Stimulated activated CD8-positive, alpha-beta memory T cell treated with anti-CD3 and anti-CD28 coated beads, Interleukin-7, amount 100 ng/mL, for 1 hour (primary cell): ENCODE data around the gene LRRC59.

ENCODE experiments used
- DNase-seq, 2 donors: peaks; one replicate each; pipeline ENCODE4 v3.0.0-alpha.2; 2020; ENCODE audit warnings: low read depth in 2 of 2

Gene LRRC59

DNA sequence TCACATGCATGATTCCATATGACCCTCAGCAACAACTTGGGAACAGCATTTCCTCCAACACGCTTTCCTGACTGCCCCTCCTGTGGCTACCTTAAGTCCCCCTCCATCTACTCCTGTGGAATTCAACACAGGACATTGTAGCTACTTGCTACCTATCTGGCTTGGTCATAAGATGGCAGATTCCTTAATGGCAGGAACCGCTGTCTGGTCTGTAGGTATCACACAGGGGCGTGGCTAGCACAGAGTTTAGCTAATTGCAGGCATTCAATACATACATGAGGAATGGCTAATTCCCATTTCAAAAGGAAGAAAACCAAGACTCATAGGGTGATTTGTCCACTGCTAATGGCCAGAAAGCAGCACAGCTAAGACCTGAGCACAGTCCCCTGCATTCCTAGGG, 8.6 kb downstream of the LRRC59 start:
- no peak for DNase-seq

DNA sequence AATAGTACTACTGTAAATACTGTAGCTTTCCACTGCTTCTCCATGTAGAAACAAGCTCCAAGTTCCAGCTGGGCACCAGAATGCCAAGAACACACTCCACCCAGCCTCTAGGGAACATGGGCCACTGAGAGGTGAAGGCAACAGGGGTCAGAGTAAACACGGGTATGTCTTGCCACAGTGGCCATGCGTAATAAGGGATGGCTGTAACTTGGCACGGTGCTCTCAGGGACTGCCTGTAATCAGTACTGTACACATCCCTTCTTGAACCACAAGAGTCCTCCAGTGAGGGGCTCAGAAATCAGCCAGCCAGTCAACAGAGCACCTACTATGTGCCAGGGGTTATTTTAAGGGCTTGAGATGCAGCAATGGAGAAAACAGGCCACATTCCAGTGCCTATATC, 10.8 kb downstream of the LRRC59 start:
- no peak for DNase-seq

DNA sequence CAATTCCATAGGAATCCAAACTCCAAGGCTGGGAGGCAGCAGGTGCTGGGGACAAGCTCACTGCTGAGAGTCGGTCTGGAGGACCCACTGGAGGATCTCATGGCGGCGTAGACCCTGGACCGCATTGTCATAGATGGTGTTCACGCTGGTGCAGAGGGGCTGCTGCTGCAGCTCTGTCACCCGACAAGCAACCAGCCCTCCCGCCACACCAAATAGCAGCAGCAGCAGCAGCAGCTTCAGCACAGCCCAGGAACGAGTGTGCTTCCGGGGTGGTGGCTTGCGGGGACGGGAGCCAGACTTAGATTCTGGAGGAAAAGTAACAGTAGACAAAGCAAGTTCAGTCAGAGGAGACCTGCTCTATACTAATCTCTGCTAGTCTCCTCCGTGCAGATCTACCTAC, 14.4 kb downstream of the LRRC59 start:
- no peak for DNase-seq

DNA sequence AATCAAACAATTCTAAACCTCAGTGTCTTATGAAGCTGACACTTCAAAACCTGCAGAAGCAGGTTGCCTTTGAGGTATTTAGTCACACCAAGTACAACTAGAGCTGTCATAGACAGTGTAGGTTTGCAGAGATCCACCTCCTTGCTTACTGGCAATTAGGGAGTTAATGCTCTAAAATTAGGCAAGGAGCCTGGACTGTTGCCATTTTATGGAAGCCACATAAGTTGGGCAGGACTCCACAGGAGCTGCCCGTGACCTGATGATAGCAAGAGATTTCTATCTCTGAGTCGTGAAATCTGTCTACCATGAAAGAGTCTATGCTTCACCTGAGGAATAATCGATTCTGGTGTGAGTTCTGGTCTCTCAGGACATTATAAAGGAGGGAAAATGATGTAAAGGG, 15.4 kb downstream of the LRRC59 start:
- DNase-seq: no peak

DNA sequence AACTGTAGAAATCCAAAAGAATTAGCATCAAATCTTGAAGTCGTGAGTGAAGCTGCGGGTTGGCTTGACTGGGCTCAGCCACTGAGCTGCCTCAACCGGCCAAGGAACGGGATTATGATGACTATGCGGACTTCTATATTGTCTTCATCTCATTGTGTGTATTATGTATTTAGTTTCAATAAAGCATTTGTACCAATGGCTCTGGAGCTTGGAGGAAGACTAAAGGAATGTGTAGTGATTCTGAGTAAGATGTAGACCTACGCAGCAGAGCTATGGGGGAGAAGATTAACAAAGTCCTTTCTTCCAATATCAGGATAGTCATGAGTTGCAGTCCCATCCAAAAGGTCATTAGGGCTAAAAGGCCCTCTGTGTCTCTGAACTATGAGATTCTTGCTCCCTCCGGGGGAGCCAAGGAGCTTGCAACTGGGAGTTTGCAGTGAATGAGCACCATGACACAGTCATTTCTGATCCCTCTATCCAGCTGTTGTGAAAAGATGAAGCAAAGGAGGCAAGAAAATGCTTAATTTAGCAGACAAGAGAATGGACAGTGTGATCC, 16.0 kb downstream of the LRRC59 start:
- DNase-seq: no peak

DNA sequence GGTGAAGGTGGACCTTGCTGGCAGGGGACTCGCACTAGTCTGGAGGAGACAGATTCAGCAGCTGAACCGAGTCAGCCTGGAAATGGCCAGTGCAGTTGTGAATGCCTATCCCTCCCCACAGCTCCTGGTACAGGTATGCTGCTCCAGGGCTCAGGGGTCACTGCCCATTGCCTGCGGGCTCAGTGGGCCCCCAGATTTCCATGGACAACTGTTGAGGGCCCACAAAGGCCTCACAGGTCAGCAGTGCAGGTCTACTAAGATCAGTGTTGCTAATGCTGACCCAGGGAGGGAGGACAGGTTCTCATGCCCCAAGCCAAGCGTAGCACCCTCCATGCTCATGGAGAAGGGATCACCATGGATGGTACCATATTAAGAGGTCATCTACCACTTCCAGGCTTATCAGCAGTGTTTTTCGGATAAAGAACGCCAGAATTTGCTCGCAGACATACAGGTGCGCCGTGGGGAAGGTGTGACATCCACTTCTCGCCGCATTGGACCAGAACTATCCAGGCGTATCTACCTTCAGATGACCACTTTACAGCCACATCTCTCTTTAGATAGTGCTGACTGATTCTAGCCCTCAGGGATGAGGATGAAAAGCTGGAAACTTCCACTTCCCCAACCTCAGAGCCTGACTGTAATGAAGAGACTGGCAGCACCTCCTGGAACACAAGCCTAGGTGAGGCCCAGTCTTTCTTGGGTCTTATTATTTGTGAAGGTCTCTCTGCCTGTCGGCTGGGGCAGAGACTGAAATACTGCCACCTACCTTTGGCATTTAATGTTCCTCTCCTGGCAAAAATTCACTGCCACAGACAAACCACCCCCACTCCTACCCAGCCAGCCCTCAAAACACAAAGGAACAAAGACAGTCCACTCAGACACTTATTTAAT, 16.7 kb downstream of the LRRC59 start:
- no peak for DNase-seq

DNA sequence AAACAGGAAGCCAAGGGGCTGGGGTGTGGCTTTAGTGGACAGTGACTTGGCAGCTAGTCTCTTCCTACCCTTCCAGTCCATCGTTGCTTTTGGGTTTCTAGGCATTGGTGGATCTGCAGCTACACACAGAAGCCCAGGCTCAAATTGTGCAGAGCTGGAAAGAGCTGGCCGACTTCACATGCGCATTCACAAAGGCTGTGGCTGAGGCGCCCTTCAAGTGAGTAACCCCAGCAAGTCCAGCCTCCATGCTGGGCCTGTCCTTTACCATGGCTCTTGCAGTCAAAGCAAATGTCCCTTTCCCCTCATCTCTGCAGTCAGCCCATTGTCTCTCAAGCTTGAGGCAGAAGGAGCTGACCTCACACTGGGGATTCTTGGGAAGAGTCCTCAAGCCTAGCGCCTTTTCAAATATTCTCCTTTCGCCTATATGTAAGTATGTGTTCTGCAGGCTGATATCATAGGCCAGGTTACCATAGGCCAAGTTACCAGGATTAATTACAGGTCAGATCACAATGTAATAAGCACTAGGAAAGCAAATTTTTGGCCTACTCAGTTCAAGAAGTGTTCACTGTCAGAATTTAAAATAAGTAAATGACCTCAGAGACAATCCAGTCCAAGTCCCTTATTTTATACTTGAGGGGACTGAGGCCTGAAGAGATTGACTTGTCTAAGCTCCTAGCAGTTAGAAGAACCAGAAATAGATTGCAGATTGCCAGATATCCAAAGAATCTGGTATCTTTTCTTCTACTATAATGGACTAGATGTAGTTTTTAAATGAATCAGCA, 17.8 kb downstream of the LRRC59 start:
- no peak for DNase-seq

DNA sequence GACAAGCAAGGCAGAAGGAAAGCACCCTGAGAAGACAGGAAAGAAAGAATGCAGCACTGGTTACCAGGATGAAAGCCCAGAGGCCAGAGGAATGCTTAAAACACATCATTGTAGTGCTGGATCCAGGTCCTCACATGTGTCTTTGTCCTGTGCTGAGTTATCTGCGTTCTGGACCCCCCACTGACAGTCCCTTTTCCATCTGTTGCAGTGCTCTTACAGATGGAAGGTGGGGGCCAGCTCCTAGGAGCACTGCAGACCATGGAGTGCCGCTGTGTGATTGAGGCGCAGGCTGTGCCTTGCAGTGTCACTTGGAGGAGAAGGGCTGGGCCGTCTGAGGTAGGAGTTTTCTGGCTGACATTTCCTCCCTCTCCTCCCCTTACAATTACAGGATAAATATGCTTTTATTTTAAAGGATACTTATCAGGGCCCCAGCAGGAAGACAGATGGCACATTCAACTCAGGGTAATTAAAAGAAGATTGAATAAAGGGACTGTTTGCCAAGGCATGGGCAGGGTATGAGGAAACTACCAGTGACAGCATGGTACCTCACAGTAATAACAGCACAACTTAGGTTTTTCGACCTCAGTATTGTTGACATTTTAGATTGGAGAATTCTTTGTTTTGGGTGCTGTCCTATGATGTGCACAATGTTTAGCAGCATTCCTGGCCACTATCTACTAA, 21.3 kb downstream of the LRRC59 start:
- DNase-seq: no peak

DNA sequence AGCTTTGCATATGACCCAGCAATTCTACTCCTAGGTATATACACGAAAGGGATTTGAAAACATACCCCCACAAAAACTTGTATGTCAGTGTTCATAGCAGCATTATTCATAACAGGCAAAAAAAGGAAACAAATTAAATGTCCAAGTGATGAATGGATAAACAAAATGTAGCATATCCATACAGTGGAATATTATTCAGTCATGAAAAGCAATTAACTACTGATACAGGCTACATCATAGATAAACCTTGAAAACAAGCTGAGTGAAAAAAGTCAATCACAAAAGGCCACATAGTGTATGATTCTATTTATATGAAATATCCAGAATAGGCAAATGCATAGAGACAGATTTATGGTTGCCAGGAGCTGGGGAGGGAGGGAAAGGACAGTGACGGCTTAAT, 23.6 kb downstream of the LRRC59 start:
- no peak for DNase-seq

DNA sequence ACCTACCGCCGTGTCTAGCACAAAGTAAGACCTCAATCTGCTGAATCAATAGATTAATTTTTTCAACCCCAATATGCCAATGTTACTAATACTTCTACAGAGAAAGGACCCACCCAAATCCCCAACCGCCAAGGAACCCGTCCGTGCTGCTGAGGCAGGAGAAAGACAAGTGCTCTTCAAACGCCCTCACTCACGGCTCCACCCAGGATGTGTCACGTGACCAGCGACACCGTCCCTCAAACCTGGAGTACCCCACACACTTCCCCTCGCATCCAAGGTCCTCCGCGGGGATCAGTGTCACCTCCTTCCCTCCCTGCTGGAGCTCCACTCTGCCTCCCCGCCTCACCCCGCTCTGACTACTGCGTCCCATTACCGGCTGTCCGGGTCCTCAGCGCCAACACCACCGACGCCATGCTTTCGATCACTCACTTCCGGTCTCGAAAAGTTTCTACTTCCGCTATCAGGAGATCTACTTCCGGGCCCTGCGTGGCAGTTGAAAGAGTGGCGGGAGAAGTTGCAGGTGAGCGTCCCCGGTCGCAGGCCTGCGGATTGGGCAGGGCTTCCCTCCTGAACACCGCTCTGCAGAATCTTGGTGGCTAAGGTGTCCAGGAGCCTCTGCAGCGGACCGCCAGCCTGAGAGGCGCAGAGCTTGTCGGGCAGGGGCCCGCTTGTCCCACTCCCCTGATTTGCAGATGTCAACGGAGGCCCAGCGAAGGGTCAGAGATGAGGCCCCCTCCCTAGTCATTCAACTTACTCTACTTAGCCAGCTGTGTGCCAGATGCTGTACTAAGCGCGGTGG, 24.4 kb downstream of the LRRC59 start, which contains the start of the genes EME1 and MRPL27:
EME1 (plus strand) TSS at position 472 of the 799 bp plus-strand sequence. CDS start 1,980 bp downstream, outside the sequence.
MRPL27 (minus strand) TSS at position 427 of the 799 bp plus-strand sequence; CDS start at position 413, 14 bp downstream.
- DNase-seq: peak; percentile 62 to 65

DNA sequence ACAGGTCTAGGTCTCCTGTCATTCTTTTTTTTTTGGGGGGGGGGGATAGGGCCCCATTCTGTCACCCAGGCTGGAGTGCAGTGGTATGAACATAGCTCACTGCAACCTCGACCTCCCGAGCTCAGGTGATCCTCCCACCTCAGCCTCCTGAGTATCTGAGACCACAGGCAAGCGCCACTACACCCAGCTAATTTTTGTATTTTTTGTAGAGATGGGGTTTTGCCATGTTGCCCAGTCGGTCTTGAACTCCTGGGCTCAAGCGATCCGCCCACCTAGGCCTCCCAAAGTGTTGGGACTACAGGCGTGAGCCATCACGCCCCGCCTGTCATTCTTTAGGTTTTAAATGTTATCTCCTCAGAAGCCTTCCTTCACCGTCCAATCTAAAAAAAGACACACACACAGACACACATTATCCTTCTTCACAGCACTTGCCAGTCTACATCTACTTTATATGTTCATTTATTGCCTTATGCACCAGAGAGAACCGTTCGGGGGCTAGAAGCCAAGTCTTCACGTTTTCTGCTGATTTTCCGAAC, 25.0 kb downstream of the LRRC59 start:
- DNase-seq: no peak

DNA sequence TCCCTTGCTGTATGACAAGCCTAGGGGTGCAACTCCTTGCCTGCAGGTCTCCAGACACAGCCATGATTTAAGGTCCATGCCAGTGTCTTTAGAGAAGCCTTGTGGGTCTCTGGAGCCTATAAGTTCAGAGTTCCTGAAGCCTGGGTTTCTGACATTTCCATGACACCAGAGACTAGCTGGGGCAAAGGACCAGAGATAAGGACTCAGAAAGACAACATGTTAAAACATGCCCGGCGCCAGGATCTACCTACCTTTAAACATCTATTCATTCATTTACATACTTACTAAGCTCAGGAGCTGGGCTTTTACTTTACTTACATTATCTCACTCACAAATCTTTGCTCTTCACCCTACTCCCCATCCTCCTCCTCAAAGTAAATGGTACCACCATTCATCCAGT, 25.8 kb downstream of the LRRC59 start:
- DNase-seq: no peak

DNA sequence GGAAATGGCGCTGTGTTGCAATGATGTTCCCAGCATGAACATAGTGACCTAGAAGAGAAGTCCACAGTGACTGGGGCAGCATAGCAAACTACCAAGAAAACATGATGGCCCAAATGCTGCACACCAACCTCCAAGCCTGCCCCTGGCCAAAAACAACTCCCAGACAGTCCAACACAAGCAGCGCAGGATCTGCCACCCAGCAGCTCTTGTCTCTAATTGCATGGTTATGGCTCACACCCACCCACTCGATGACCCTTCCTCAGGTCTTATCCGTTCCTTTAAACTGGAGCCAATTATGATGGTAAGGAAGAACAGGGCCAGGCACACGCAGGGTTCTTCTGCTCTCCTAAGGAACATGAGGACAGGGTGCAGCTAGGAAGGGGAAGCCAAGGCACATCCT, 27.3 kb downstream of the LRRC59 start:
- DNase-seq: no peak

DNA sequence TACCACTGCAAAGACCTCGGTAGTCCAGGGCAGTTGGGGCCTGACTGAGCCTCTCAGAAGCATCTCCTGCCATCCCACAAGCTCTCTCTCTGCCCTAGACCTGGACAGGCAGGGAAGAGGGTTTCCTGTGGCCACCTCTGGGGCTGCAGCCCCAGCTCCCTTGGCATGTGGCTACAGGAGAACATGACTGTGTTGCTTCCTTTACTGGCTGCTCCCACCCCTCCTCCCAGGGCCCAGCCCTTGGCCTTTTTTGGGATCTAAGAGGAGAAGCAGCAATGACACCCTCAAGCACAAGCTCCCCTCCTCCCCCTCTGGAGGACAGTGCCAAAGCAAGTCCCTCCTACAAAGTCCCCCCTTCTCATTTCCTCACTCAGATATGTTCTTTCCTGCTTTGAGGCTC, 29.9 kb downstream of the LRRC59 start:
- no peak for DNase-seq

DNA sequence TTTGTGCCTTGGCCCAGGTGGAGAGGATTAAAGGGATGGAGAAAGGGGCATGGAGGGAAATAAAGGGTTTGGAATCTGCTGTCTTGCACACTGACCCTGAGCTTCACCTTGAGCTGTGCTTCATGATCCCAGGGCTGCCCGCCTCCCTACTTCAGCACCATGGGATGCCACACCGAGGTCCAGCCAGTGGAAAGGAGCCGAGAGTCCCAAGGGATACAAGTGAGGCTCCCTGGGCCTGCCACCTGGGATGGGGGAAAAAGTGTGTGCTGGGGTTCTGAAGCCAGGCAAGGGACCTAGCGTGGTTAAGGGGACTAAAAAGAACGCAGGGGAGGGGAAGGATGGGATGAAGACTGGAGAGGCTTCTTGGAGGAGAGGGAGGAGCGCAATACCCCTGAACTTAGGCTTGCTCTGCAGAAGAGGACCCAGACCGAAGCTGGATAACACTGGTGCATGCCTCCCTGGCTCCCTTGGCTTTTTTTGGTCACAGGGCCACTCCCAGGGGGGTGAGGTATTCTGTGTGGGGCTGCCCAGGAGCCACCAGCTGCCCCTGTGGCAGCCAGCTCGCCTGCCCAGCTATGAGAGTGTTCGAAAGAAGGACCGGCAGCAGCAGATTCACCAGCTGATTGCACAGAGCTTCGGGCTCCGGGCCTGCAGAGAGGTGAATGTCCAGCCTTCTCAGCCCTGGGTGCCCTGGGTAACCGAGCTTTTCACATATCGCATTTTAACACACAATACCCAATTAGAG, 31.5 kb downstream of the LRRC59 start:
- DNase-seq: no peak

DNA sequence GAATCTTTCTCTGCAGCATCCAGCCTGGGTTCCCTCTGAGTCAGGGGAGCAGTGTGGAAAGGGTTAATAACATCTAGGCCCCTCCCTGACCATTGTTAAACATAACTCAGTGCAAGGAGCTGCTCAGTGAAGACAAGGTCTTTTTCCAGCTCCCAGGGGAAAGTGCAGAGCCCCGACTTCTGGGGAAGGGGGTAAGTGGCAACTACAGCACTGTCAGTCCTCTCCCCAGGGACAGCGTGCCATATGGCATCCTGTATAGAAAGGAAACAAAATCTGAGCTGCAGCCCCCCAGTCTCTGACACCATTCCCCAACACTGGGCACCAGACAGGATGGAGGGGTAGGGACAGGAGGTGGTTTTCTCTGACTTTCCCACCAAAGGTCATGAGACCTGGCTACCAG, 32.2 kb downstream of the LRRC59 start:
- DNase-seq: no peak

DNA sequence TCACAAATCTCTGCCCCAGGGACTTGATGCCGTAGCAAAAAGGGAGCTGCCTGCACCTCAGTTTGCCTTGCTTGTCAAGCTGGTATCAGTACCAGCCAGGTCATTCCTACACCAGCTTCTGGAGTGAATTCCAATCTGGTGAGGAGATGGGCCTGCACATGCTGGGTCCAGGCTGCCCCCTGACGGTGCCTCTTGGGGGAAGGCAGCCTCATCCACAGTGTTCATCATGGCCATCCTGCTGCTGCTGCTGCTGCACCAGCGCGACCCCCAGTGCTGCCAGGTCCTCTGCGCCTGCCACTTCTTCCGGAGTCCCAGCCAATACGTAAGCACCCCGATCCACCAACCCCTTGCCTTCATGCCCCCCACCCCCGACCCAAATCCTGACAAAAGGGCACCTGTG, 32.6 kb downstream of the LRRC59 start:
- no peak for DNase-seq

DNA sequence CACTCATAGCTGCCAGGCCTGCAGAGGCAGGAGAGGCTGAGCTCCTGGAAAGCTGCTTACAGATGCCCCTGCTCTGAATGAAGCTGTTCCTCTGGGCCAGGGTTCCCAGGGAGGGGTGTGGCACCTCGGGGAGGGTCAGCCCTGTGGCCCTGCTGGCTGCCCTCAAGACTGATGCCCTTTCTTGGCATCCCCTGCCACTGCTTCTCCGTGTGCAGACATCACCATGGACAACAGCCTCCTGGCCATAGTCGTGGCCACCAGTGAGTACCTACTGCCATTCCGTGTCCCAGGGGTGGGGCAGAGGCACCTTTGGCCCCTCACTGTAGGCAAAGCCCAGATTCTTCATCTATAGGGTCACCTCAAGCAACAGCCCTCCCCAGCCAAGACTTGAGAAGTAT, 33.3 kb downstream of the LRRC59 start:
- no peak for DNase-seq

DNA sequence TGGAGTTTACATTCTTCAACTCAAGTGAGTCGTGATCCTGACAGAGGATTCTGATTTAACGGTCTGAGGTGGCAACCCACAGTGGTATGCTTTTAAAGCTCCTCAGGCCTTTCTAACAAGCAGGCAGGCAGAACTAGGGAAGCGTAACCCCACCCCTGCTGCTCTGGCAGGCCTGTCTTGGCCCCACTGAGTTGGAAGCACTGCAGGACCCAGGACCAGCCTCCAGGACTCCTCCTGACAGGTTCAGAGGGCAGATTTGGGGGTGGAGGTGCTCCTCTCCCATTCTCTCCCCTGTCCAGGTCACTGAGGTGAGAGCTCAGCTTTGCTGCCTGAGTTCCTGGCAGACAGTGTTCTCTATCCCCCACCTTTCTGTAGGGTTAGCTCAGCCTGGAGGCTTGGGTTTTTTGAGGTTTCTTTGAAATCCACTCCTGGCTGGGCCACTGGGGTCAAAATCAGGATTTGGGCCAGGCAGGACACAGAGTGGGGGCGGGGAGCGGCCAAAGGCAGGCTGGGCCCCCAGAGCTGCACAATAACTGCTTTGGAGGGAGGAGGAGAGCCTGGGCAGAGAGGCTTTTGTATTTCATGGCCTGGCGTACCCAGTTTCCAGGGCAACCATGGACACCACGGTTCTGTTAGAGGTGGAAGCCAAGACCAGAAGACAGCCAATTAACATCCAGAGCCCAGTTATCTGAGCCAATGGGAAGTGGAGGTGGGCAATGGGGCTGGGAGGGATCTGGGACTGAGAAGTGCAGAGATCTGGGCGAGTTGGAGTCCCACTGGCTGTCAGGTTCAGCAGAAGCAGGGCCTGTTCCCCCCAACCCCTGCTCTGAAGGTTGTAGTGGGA, 33.9 kb downstream of the LRRC59 start:
- no peak for DNase-seq
